ENCODE data around the gene EMC10.

The EMC10 gene

DNA sequence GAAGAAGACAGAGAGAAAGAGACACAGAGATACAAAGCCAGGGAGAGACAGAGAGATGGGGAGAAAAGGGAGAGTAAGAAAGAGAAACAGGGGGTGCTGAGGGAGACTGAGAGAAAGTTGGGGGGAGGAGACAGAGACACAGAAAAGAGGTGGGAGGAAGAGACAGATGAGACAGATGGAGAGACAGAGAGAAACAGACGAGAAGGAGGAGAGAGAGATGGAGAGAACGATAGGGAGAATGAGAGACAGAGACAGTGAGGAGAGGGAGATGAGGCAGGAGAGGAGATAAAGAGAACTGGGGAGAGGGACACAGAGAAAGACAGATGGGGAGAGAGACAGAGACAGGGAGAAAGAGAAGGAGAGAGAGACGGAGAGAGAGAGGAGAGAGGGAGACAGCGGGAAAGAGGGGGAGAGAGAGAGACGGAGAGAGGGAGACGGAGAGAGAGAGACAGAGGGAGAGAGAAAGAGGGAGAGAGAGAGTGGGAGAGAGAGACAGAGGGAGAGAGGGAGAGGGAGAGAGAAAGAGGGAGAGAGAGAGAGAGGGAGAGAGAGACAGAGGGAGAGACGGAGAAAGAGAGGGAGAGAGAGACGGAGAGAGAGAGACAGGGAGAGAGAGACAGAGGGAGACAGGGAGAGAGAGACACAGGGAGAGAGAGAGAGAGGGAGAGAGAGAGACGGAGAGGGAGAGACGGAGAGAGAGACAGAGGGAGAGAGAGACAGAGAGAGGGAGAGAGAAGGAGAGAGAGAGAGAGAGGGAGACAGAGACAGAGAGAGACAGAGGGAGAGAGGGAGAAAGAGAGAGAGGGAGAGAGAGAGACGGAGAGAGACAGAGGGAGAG lies 22.1 kb downstream of the EMC10 start:
- no peak for DNase-seq

DNA sequence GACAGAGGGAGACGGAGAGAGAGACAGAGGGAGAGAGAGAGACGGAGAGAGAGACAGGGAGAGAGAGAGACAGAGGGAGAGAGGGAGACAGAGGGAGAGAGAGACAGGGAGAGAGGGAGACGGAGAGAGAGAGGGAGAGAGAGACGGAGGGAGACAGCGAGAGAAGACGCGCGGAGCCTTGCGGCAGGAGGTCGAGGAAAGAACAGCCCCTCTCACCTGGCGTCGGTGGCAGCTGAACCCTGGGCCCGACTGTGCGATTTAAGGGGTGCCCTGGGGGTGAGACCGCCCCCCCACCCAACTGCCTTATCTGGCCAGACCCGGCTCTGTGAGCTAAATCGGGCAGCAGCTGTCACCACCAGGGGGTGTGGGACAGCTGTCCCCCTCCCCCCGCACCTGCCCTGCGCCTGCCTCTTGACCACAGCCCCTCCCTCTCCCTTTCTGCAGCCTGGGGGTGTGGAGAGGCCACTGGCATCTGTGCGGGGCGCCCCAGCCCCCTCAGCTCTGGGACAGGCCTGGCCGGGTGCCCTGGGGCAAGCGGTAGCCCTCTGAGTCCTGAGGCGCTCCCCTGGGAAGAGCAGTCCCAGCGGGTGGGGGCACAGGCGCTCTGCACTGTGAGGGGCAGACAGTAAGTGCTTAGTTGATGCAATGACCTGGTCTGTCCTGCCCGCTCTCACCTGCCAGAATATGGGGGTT lies 23.9 kb downstream of the EMC10 start:
- DNase-seq: no peak

DNA sequence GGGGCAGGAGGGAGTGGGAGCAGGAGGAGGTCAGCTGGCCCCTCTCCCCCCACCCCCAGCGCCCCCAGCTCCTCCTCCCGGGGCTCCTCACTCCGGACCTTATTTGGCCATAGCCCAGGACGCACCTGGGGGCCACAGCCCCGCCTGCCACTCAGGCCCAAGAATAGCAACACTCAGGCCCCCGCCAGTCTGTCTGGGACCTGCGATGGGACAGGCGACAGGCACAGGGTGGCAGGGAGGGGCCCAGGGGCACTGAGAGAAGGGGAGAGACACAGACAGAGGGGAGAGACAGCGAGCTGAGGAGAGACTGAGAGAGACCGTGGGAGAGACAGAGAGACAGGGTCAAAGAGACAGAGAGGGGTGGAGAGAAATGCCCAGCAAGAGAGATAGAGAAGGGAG lies 24.4 kb downstream of the EMC10 start:
- DNase-seq: no peak

DNA sequence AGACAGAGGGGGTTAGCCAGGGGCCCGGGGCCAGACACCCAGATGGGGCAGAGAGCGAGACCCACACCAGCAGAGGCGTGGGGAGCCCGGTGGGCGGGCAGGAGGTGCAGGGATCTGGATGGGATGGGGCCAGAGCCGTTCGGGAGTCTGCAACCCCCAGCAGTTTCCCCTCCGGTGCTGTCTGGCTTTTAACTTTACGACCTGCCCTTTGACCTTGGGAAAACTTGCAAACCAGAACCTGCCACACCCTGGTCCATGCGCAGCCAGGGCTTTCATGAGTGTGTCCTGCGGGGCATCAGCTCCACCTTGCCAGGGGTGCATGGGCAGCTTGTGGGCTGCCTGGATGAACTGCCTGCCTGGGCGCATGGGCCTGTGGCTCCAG lies 24.9 kb downstream of the EMC10 start:
- no peak for DNase-seq

DNA sequence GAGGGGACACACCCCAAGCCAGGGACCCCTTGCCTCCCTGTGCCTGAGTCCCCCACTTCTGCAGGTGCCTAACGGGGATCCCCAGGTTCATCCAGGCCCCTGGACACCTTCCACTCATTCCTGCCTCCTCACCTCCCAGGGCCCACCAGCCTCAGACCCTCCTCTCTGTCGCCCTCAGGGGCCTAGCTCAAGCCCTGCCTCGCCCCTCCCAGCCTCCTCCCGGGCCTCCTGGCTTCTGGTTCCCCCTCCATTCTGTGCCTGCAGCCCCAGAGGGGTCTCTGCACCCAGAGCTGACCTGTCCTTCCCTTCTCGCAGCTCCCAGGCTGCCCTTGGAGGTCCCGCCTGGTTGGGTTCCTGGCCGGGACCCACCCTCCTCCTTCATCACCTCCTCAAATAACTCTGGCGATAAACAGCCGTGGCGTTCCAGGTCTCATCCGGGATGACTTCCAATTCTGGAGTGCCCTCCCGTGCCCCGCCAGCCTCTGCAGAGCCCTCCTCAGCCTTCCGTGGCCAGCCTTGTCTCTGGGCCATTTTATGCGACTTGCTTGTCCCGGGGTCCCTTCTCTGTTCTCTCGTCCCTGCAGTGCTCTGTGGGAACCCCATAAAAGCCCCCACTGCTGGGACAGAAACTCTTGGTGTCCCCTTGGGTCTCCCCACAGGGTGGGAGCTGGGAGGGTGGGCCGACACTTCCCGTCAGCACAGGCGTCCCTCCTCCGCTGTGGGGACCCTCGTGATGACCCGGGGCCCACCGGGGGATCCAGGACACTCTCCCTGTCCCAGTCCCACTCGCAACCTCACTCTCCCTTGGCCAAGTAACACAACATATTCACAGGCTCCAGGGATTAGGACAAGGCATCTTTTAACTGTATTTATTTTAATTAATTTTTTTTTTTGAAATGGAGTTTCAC lies 25.5 kb downstream of the EMC10 start:
- DNase-seq: no peak

DNA sequence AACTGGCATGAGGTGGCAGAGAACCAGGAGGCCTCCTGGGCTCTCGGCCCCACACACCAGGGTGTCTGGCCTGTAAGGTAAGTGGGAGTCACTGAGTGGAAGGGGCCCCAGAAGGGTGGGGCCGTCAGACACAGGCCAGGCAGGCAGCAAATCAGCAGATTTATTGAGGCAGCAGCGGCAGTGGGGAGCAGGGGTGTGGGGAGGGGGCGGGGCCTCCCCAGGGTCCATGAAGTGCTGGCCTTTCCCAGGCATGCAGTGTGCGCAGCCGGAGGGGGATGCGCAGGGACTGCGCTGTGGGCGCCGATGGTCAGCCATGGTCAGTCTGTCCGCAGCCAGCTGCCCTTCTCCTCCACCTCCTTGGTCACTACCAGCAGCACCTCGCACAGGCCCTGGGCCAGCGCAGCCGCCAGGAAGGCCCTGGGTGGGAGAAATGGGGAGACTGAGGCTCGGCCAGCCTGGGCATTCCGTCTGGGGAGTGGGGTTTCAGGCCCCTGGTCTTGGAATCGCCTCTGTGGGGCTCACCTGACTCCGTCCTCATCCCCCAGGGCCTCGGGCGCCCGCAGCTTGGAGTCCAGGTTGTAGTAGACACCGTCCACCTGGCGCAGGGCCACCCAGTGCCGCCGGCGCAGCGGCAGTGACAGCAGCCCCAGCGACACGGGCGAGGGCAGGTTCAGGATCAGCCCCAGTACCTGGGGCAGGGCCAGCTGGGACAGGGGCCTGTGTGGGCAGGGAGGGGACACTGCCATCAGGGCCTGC lies 29.7 kb downstream of the EMC10 start:
- no peak for DNase-seq

DNA sequence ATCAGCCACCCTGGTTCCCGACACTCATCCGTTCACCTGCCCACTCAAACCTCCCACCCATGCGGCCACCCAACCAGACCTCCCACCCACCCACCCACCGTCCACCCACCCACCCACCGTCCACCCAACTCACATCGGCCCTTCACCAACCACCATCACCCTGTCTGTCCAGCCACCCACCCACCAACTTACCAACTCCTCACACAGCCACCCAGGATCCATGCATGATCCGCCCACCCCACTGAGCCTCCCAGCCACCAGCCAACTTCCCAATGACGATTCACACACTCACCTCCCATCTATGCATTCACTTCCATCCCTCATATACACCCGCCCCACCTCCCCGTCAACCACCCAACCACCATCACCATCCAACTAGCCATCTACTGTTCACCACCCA lies 30.4 kb downstream of the EMC10 start:
- no peak for DNase-seq

DNA sequence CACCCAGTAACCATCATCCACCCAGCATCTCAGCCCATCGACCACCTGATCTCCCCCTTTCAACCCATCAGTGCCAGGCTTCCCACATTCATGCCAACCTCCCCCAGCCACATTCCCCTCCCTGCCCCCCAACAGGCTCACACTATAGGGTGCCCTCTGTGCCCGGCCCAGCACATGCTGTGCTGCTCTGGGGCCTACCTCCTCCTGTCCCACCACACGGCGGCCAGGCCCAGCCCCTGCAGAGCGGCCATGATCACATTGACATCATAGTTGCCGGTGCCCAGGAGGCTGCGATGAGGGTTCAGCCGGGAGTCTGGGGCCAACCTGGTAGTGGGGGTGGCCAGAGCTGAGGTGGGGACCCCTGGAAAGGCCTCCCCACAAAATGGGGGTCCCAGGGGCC lies 31.1 kb downstream of the EMC10 start:
- DNase-seq: no peak

DNA sequence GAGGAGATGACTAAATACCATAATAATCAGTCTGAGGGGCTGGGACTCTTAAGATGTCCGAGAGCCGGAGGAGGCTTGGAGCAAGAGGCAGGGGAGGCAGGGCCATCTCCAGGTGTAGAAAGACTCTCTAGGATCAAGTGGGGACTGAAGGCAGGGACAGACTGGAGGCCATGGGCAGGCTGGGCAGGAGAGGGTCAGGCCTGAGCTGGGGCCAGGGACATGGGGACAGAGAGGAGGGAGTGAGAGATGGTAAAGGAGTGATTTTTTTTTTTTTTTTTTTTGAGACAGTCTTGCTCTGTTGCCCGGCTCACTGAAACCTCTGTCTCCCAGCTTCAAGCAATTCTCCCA lies 32.5 kb downstream of the EMC10 start:
- no peak for DNase-seq

DNA sequence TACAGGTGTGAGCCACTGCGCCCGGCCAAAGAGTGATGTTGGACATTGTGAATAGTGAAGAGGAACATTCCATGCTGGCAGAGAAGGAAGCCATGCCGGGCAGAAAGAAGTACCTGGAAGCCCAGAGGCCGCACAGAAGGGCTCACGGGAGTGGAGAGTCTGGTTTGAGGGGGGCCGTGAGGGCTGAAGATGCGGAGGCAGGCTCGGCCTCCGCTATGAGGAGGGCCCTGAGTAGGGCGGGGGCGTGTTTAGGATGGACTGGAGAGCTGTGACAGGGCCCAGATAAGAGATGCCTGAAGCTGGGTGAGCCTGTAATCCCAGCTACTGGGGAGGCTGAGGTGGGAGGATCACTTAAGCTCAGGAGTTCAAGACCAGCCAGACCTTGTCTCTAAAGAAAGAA lies 33.1 kb downstream of the EMC10 start:
- DNase-seq: no peak

DNA sequence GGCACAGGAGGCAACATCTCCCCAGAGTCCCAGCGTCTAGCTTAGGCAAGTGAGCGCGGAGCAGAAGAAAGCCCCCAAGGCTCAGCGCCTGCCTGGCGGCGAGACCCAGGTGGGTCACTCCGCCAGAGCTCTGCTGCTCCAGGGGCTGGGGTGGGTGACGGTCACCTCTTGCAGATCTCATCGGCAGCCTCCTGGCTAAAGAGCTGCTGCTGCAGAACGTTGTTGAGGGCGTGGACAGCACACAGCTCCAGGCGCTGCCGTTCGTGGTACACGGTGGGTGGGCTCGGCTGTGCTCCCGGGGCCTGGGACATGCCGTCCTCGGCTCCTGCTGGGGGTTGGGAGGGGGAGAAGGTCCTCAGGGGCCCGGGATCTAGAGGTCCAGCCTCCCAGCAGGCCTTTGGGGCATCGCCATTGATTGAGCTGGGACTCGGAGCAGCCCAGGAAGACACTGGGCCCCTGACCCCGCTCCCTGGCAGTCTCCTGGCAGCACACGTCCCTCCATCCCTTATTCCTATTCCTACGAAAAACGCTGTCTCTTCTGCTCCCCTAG lies 33.9 kb downstream of the EMC10 start:
- no peak for DNase-seq

DNA sequence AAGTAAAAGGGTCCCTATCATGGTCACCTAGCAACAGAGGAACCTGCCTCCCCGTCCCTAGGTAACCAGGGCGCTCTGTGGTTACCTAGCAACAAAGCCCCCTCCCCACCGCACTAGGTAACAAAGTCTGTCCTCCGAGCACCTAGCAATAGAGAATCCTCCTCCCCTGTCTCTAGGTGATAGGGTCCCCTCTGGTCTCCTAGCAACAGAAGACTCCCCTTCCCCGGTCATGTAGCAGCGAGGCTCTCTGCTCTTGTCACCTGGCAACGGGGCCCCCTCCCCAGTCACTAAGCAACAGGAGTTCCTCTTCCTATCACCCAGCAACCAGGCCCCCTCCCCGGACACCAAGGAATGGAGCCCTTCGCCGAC lies 34.4 kb downstream of the EMC10 start:
- DNase-seq: peak in 1 of 2 donors; percentile 50

DNA sequence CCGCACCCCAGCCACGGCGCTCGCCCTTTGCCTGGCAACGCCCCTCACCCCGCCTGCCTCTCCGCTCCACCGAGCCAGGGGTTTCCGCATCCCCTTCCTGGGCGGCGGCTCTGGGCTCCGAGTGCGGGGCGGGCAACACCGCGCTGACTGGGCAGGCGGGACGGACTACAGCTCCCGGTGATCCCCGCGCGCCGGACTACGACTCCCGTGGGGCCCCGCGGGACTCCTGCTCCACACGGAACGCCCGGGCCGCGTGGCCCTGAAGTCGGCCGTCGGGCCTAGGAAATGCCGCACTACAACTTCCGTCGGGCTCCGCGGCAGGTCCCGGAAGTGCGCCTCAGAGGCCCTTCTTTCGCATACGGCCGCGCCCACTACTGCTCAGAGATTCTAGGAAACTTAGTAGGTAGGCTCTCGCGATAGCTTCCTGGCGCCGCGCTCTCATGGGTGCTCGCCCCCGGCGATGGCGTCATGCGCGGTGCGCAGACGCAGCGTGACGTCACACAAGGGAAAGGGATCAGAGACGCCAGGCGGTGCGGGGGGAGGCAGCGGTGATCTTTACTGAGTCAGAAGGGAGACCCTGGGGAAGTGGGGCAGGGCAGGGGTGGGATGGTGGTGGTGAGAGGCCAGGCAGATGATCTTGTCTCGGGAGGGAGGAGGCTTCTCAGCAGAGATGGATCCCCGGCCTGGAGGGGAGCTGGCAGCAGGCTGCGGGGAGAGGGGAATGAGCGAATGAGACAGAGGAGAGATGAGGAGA lies 34.9 kb downstream of the EMC10 start, which contains the start of gene JOSD2:
Gene JOSD2 (minus strand): TSS at position 123 of the 754 bp plus-strand sequence. CDS start 760 bp downstream, outside the sequence.
- peak; percentile 87 to 98 for DNase-seq

DNA sequence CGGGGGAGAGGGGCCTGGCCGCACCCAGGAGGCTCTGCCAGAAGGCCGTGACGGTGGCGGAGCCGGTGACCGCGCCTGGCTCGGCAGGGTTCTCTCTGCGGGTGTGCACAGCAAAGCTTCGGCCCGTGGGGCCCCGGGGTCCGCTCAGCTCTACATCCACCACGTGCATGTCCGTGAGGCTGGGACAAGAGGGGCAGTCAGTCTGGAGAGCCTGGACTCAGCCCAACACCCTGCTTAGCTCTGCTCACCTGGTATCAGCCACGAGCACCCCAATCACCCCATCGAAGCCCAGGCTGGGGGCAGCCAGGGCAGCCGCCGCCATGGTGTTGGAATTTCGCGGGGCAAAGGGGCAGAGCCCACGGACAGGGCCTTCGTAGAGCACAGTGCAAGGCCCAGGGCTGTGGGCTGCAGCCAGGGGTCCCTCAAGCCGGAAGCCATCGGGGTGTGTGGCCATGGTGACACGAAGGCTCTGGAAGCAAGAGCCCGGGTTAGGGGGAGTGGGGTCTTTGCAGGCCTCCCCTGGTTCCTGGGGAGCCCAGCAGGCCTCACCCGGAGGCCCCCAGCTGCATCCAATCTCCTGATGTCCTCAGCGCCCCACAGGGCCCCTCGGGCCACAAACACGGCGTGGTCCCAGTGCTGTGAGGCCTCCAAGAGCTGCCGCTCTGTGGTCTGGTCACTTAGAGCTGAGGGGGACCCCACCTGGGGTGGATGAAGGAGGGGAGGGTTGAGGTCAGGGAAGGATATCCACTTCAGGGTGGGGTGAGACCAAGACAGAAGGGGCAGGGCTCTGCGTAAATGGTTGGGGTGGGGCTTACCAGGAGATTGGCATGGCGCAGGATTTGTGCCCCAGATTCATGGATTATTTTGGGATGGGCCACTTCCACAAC lies 36.0 kb downstream of the EMC10 start:
- DNase-seq: no peak

DNA sequence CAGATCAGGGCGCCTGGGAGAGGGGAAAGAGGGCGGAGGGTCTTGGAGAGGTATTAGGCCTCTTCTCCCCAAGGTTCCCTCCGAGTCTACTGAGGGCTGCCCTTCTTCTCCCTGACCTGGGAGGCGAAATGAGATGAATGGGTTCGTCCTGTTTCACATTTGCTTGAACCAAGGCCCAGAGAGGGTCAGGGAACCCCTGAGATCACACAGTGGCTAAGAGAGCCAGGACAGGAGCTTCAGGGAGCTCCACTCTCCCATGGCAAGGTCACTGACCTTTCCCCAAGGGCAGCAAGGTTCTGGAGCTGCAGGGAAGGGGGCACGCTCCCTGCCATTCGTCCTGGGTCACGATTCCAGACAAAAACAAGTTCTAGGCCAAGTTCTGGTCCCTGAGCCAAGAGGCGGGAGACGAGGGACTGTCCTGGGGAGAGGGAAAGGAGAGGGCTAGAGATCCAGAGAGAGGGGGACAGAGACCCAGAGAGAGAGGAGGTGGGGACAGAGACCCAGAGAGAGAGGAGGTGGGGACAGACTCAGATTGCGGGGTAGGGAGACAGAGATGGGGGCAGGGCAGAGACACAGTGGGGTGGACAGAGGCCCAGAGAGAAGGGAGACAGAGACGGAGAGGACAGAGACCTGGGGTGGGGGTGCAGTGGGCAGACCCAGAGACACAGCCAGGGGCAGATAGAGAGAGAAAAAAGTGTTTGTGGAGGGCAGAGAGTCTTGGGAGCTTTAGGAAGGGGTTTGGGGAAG lies 36.9 kb downstream of the EMC10 start:
- no peak for DNase-seq

DNA sequence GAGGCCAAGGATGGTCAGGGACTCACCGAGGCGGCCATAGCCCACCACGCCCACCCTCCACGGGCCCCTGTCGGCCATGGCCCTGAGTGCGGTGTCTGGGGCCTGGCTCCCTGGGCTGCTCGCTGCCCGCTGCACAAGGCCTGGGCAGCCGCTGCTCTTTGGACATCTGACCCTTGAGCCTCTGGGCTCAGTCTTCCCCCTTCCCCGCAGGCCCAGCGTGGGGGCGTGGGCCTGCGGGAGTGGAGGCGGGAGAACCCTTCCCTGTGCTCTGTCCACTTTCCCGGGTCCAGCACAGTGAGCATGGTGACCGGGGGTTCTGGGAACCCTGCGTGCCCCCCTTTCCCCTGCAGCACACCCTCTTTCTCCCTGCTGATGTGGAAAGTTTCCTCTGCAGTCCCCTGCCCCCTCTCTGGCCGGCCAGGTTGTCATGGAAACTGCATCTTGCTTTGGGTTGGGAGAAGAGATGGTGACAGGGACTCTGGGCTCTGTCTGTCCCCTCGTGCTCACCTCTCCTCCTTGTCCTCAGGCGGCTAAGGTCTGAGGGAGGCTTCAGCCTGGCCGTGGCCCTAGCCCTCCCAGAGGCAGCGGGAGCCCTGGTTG lies 37.5 kb downstream of the EMC10 start, which contains the start of gene ASPDH:
Gene ASPDH (minus strand): TSS at position 168 of the 600 bp plus-strand sequence. CDS start 90 bp downstream, at position 78.
- DNase-seq: no peak

DNA sequence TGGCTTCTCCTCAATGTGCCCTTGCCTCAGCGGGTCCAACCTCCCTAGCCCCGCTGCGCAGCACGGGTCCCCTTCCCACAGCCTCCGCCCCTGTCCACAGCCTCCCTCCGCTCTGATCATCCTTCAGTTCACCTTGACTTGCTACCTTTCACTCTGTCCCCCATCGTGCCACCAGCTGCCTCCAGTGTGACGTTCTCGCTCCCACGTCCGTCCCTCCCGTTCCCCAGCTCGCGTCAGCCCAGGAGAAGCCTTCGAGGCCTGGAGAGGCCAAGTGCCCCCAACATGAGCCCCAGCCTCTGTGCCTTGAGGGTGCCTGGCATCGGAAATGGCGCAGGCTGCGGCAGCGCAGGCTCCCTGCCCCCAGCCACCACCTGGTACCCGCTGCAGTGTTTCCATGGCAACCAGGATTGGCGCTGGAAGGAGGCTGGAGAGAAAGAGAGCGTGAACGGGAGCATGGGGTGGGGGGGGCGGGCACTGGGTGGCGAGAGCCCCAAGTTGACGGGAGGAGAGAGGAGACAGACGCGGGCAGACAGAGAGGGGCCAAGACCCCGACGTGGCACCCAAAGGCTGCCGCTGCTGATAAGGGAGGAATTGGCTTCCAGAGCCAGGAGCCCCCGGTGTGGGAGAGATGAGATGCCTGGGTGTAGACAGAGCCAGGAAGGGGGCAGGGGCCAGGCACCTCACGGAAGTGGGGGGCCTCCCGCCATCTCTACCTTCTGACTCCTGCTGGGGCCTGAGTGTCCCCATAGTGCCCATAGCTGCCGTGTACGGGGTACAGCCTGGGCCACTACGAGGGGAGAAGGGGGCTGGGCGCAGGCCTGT lies 38.2 kb downstream of the EMC10 start:
- no peak for DNase-seq

DNA sequence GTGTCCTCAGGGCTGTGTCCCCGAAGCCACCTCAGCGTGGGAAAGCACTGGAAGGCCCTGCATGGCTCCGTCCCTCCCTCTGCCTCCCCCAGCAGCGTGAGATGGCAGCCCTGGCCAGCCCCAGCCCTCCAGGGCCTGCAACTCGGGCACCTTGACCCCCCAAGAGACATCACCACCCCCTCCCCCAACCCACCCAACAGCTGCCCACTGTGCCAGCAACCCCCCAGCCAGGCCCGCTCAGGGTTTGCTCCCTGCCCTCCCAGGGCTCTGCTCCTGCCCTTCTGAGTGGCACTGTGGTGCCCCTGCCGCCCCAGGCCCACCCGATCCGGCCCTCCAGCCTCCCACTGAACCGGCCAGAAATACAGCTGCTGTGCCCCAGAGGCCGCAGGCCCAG lies 38.9 kb downstream of the EMC10 start:
- DNase-seq: no peak

Data from bone marrow (tissue), 2 donors.